ENCODE measurements around the gene TRPV6.

TRPV6 gene

GRCh38 chr7:142913566-142913965 lies 28.0 kb upstream of the TRPV6 start:
- H3K27me3 ChIP-seq (replicated peaks; ENCODE audit: control insufficient read depth, insufficient read depth, low read length): no peaks in the 10 kb centered on the region; the same call in 1 of the 2 replicates
- no peak for TF ChIP-seq CTCF (IDR thresholded peaks at IDR 0.05; ENCODE audit: insufficient read depth, low read length, poor library complexity, severe bottlenecking)
- no peak for DNase-seq (ENCODE audit: extremely low read depth, insufficient read length)
- H3K4me3 ChIP-seq (replicated peaks; ENCODE audit: low read depth, low read length): no peak overlapping the region
- no peaks in the 10 kb centered on the region for H3K36me3 ChIP-seq (ENCODE audit: control insufficient read depth, insufficient read depth, low read length)

- TF ChIP-seq CTCF (IDR thresholded peaks at IDR 0.05; ENCODE audit: insufficient read depth, low read length, poor library complexity, severe bottlenecking): no peak
- Histone ChIP-seq H3K36me3 (ENCODE audit: control insufficient read depth, insufficient read depth, low read length) (no peaks in the 10 kb centered on the region), H3K4me3 (replicated peaks; ENCODE audit: low read depth, low read length) (no peak overlapping the region), H3K27me3 (replicated peaks; ENCODE audit: control insufficient read depth, insufficient read depth, low read length) (no peaks in the 10 kb centered on the region; the same call in 1 of the 2 replicates)
- no peak for DNase-seq (ENCODE audit: extremely low read depth, insufficient read length)
These were observed 27.5 kb upstream of the TRPV6 start for GRCh38 chr7:142913051-142913450.

- DNase-seq (ENCODE audit: extremely low read depth, insufficient read length): no peak
- no peaks in the 10 kb centered on the region for H3K36me3 ChIP-seq (ENCODE audit: control insufficient read depth, insufficient read depth, low read length)
- no peak overlapping the region for H3K4me3 ChIP-seq (replicated peaks; ENCODE audit: low read depth, low read length)
- H3K27me3 ChIP-seq (replicated peaks; ENCODE audit: control insufficient read depth, insufficient read depth, low read length): no peaks in the 10 kb centered on the region
- TF ChIP-seq CTCF (IDR thresholded peaks at IDR 0.05; ENCODE audit: insufficient read depth, low read length, poor library complexity, severe bottlenecking): no peak
These were observed 24.9 kb upstream of the TRPV6 start for GRCh38 chr7:142910481-142910880.

- no peak for DNase-seq (ENCODE audit: extremely low read depth, insufficient read length)
- Histone ChIP-seq H3K4me3 (replicated peaks; ENCODE audit: low read depth, low read length) (no peak overlapping the region), H3K36me3 (ENCODE audit: control insufficient read depth, insufficient read depth, low read length) (no peaks in the 10 kb centered on the region), H3K27me3 (replicated peaks; ENCODE audit: control insufficient read depth, insufficient read depth, low read length) (no peaks in the 10 kb centered on the region)
- TF ChIP-seq CTCF (IDR thresholded peaks at IDR 0.05; ENCODE audit: insufficient read depth, low read length, poor library complexity, severe bottlenecking): no peak
These were observed 24.5 kb upstream of the TRPV6 start for GRCh38 chr7:142910031-142910433.

GRCh38 chr7:142908921-142909890 lies 23.7 kb upstream of the TRPV6 start:
- TF ChIP-seq CTCF (IDR thresholded peaks at IDR 0.05; ENCODE audit: insufficient read depth, low read length, poor library complexity, severe bottlenecking): peak; percentile 55
- Histone ChIP-seq H3K4me3 (replicated peaks; ENCODE audit: low read depth, low read length) (no peak overlapping the region), H3K27me3 (replicated peaks; ENCODE audit: control insufficient read depth, insufficient read depth, low read length) (no peaks in the 10 kb centered on the region), H3K36me3 (ENCODE audit: control insufficient read depth, insufficient read depth, low read length) (no peaks in the 10 kb centered on the region)
- DNase-seq (ENCODE audit: extremely low read depth, insufficient read length): no peak

All from GM06990 (cell line).